AG04450 (cell line): ENCODE data around the gene ZCCHC12. TPM values are rescaled to one million over a fixed set of nuclear protein-coding genes. Genes with fewer than 3 reads are reported as not detected.

ENCODE experiments used
- CTCF ChIA-PET: fragments of 300-600, 350-600 bp; formaldehyde crosslinking; extraction: SDS; loops from one replicate; lab custom pipeline; 2022; ENCODE audit warnings: antibody characterized with exemption, inconsistent platforms; lab: Charles Lee
- POLR2A ChIA-PET: fragments of 350-600 bp; formaldehyde crosslinking; extraction: SDS; loops from one replicate; lab custom pipeline; 2021; ENCODE audit warnings: antibody characterized with exemption, inconsistent platforms; lab: Yijun Ruan, JAX
- DNase-seq: peaks from one replicate; pipeline ENCODE4 v3.0.0-alpha.2; 2011; ENCODE audit warnings: low read depth, low spot score
- H3K27ac ChIP-seq: one replicate; pipeline ENCODE4 v1.5.1; 2012; ENCODE audit warnings: low read depth, low read length, control low read depth
- H3K27me3 ChIP-seq: one replicate; pipeline ENCODE4 v1.6.0; 2012; ENCODE audit warnings: low read length; ENCODE audit not compliant: control insufficient read depth, insufficient read depth
- H3K4me3 ChIP-seq: 2 replicates; pipeline ENCODE4 v1.5.1; 2011; ENCODE audit warnings: mild to moderate bottlenecking, low read depth, low read length, control low read depth
- H3K9me3 ChIP-seq: 2 replicates; pipeline ENCODE4 v1.5.1; 2012; ENCODE audit warnings: low read length; ENCODE audit not compliant: control insufficient read depth, insufficient read depth
- CTCF ChIP-seq: IDR thresholded peaks from 2 replicates; pipeline ENCODE4 v1.5.1; 2011; ENCODE audit warnings: low read depth, low read length, control low read depth, inconsistent platforms
- polyA plus RNA-seq: library from polyadenylated mRNA; depleted of rRNA; stranded (reverse); fragments of >200 nt; gene quantifications from 2 replicates; pipeline ENCODE4 v1.2.3, GENCODE V29; 2011

ZCCHC12 gene
- polyA plus RNA-seq, 1 experiment, result 0.11 TPM

GRCh38 chrX:118857006-118857405, 33.4 kb downstream of the ZCCHC12 start:
- Histone ChIP-seq H3K9me3 (no peaks in the 10 kb centered on the region), H3K27ac (no peak overlapping the region), H3K4me3 (no peak overlapping the region), H3K27me3 (no peaks in the 10 kb centered on the region)
- ChIA-PET CTCF (interaction anchor here (0.5 kb wide), 1 partner anchor 13 kb away, joined by 5 read pairs; no protein-coding TSS in a partner anchor), POLR2A (no interaction called here)
- no peak for DNase-seq
- no peak for TF ChIP-seq CTCF

- Histone ChIP-seq H3K4me3 (no peak overlapping the region), H3K9me3 (no peaks in the 10 kb centered on the region), H3K27ac (no peak overlapping the region), H3K27me3 (no peaks in the 10 kb centered on the region)
- ChIA-PET CTCF (no interaction called here), POLR2A (no interaction called here)
- DNase-seq, result no peak
- TF ChIP-seq CTCF, result no peak
These were observed 37.7 kb downstream of the ZCCHC12 start for GRCh38 chrX:118861338-118861737.

- no peak for TF ChIP-seq CTCF
- CTCF ChIA-PET, result no interaction called here
These were observed 38.5 kb downstream of the ZCCHC12 start for GRCh38 chrX:118862091-118862490.

DNA sequence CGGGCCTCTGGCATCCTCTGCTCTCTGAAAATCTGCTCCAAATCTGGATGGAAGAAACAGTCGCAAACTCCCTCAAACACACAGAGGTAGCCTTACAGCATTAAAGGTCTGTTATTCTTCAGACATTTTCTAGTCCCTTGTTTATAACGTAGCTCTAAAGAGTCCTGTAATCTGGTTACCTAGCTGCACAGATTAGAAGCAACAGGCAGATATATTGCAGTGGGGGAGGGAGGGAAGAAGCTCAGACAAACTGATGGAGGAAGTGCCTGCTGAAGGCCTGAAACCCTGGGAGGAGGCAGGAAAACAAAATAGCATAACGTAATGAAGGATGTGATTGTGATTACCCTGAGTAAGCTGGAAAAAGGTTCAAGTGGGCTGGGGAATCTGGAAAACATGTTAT, 39.4 kb downstream of the ZCCHC12 start:
- ChIA-PET CTCF (interaction anchor here (0.6 kb wide), 1 partner anchor 447 kb away, joined by 3 read pairs; no protein-coding TSS in a partner anchor), POLR2A (no interaction called here)
- H3K27me3 ChIP-seq, result no peaks in the 10 kb centered on the region
- H3K27ac ChIP-seq, result no peak overlapping the region
- no peak overlapping the region for H3K4me3 ChIP-seq
- no peak for DNase-seq
- H3K9me3 ChIP-seq, result no peaks in the 10 kb centered on the region
- no peak for TF ChIP-seq CTCF

More at GRCh38 chrX:118862091-118862490, 38.5 kb downstream of the ZCCHC12 start:
- POLR2A ChIA-PET, result no interaction called here
- no peak overlapping the region for H3K27ac ChIP-seq
- no peaks in the 10 kb centered on the region for H3K9me3 ChIP-seq
- no peak for DNase-seq
- no peaks in the 10 kb centered on the region for H3K27me3 ChIP-seq
- no peak overlapping the region for H3K4me3 ChIP-seq

DNA sequence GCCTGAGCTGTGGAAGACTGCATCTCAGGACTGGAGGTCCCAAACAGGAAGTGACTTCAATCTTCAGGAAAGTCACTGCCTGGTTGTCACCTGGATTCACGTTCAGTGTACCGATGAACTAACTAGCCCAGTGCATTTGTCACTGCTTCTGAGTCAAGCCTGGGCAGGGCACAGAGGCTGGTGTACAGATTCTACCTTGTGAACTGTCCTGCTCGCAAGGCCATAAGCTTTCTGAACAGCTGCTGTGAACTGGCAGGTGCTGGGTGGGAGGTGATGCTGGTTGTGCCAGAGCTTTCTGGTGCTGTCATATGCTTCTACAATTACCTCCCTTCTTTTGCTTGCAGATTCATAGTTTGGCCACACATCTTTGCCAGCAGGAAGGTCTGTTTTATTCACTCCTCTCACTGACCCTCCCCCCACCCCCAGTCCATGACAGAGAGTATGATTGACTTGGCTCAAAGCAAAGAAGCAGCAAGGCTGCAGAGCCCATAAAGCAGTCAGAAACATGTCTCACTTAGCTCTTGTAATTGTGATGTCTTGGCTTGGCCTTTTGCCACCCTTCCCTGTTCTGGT, 40.5 kb downstream of the ZCCHC12 start:
- Histone ChIP-seq H3K27ac (no peak overlapping the region), H3K27me3 (no peaks in the 10 kb centered on the region), H3K4me3 (no peak overlapping the region), H3K9me3 (no peaks in the 10 kb centered on the region)
- no peak for DNase-seq
- CTCF ChIA-PET, result no interaction called here
- POLR2A ChIA-PET, result no interaction called here
- no peak for TF ChIP-seq CTCF
